Right forelimb (tissue), 1 donor: ENCODE data around the gene DNAJC8.

Source experiments
- DNase-seq: peaks from one replicate; pipeline ENCODE4 v3.0.0-alpha.2; 2018

DNAJC8 gene

DNA sequence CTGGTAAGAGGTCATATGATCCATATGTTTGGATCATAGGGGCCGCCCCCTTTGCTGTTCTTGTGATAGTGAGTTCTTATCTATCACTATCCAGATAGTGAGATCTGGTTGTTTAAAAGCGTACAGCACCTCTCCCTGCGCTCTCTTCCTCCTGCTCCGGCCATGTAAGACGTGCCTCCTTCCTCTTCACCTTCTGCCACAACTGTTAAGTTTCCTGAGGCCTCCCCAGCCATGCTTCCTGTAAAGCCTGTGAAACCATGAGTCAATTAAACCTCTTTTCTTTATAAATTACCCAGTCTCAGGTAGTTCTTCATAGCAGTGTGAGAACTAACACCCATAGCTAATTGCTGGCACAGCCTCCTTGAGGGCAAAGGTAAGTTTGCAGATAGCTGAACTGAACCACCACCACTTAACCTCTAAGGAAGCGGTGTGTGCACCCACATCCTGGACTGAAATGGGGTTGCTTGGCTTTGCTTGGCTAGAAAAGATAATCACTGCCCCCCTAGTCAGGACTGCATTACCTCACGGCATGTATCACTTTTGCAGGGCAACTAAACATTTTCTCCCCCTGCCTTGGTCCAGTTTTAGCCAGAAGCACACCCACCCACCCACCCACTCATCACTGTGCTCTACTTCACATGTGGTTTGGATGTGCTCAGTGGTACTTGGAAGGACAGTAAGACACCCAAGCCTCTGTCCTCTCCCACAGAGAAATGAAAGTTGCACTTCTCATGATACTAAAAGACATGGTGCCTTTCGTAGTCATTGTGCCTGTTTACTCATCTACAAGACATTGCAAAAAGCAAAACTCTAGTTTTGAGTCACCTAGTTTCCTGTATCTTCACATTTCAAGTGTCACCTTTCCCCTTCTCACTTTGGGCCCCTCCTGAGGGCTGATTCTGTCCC lies 33.2 kb downstream of the DNAJC8 start:
- no peak for DNase-seq

DNA sequence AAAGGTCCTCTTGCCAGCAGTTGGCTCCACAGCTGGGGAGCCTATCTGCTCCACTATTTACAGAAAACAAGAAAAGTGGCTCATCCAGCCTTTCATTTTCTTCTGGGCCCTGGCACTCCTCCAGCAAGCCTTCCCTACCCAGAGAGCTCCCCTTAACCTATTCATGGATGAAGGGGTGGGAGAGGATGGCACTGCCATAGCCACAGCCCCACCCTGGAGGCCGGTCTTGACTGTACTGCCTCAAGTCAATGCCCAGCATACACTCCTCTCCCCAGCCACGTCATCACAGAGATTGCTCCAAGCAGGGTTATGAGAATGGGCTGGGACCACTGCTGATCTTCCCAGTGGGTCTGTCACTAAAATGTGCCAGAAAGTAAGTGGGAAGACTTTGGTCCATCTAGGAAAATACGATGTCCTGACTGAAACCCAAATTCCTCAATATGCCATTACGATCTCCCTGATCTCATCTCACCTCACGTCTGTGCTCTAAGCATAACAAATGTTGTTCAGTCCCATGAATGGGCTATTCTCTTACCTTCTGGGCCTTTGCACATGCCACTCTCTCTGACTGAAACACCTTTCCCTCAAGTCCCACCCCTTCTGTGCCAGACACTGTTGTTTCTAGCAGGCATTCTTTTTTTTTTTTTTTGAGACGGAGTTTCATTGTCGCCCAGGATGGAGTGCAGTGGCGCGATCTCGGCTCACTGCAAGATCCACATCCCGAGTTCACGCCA lies 35.0 kb downstream of the DNAJC8 start:
- no peak for DNase-seq

DNA sequence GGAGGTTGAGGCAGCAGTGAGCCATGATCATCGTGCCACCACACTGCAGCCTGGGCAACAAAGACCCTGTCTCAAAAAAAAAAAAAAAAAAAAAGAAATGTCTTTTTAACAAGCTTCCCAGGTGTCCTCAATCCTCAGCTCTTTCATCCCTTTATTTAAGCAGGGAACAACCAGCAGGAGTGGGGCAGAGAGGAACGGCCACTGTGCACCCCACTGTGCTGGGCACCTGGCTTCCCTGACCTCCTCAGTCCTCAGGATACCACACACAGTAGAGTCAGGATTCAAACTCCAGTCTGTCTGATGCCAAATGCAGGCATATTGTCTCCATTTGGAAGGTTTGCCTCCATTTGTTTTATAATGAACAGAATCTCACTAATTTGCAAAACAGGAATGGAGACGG lies 36.5 kb downstream of the DNAJC8 start:
- no peak for DNase-seq

DNA sequence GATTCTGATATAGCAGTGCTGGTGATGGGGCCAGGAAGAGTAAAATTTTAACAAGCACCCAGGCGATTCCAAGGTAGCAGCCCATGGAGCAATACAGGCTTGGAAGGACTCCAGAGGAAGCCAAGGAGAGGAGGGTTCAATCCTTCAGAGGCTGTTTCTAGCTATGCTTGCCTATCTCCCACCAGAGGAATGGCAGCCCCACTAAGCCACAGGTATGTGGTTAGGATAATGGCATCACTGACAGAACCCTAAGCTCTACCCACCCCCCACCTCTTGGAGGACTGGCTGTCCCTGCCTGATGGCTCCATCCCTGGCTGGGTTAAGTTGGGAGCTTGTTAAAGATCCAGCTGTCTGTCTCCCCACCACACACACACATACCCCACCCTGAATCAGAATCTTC lies 37.0 kb downstream of the DNAJC8 start:
- no peak for DNase-seq

DNA sequence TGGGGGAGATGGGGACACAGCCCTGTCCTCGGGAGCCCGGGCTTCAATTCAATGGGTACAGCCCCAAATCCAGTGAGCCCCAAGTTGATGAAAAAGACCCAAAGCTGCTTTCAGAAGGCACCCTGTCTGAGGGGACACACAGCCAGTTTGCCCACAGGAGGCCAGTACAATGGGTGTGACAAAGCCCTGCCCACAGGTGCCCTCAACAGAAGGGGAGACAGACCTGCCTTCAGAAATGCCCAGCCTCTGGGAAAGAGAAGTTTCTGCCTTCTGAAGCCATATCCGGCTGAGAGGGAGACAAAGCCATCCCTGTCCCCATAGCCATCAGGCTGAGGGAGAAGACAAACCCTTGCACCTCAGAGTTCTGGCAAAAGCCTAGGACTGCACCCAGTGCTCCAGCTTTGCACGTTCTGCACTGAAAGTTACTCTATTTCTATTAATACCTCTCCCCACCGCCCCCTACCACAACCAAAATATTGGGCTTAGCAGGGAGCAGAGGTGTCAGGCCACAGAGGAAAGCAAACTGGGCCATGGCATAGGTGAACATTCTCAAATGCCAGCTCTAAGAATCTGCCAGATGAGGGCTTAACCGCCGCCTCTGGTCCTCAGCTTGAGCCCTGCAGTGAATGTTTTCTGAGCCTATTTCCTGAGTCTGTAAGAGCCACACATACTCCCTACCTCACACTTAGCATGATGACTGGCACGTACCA lies 38.3 kb downstream of the DNAJC8 start:
- DNase-seq = no peak

DNA sequence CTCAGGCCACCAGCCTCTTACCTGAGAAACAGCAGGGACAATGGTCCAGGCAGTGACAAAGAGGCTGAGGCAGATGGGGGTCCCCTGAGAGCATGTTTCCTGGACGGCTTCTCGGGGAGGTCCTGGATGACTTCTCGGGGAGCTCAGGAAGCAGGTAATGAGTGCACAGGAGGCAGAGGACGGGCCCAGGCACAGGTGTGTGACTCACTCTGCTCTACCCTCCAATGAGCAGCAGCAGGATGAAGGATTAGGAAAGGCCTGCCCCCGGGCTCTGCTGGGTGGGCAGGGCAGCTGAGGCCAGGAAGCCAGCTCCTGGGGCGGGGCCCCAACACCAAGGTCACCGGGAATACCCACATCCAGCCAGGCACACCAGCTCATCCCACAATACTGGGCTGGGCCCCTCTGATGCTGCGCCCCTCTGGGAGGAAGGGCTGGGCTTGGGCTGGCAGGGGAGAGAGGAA lies 39.1 kb downstream of the DNAJC8 start:
- DNase-seq = no peak

DNA sequence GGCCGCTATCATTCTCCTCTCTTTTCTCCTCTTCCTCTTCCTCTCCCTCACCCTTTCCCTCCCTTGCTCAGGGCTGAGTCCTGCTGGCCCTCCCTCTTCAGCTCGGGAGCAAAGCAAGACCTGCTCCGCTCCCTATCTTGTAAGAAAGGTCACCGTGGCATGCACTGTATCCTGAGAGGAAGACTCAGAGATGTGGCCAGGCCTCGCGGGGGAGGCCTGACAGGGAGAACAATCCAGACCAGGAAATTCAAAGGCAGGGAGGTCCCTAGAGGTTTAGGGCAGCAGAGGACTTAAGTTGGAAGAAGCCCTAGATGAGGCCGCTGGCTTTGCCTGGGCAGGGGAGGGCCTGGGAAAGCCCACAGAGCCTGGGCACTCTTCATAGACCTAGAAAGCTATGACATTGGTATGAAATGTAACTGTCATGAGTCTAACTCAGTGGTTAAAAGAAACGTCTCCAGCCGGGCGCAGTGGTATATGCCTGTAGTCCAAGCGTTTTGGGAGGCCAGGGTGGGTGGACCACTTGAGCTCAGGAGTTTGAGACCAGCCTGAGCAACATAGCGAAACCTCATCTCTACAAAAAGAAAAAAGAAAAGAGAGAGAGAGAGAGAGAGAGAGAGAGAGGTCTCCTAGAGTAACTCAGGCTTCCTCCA lies 41.7 kb downstream of the DNAJC8 start:
- no peak for DNase-seq

DNA sequence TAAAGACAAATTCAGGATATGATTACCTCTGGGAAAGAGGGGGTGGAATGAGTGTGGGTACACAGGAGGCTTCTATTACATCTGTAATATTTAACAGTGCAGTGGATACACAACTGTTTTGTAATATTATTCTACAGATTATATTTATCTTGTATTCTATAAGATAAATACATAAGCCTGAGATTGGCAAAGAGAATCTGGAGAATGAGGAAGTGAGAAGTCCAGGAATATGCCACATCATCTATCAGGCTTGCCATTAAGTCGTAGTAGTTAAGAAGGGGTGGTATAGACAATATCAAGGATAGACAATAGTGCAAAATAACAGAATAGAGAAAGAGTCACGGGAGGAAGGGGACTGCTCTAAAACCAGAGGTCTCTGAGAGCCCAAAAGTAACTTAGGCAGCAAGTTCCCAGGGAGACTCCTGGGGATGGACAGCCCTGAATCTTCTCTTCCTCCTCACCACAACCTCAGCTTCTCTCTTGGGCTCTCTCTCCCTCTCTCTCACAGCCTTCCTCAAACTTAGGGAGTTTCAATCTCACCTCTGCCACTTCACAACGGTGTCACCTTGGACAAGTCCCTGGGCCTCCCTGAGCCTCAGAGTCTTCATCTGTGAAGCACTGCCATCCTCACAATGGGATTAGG lies 42.4 kb downstream of the DNAJC8 start:
- no peak for DNase-seq

DNA sequence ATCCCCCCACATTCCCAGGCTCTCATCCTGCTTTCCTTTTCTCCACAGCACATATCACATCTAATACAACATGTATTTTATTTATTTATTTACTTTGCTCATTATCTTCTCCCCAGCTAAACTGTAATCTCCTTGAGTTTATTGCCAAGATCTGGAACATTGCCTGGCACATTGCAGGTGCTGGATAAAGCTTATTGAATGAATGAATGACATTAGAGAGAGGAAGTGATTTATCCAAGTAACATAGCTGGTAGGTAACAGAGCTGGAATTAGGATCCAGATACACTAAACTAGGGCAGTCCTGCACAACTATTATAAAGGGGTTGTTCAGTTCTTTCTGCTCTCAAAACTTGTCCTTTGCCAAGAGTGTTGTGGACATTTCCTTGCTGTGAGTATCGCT lies 47.8 kb downstream of the DNAJC8 start:
- DNase-seq = no peak

DNA sequence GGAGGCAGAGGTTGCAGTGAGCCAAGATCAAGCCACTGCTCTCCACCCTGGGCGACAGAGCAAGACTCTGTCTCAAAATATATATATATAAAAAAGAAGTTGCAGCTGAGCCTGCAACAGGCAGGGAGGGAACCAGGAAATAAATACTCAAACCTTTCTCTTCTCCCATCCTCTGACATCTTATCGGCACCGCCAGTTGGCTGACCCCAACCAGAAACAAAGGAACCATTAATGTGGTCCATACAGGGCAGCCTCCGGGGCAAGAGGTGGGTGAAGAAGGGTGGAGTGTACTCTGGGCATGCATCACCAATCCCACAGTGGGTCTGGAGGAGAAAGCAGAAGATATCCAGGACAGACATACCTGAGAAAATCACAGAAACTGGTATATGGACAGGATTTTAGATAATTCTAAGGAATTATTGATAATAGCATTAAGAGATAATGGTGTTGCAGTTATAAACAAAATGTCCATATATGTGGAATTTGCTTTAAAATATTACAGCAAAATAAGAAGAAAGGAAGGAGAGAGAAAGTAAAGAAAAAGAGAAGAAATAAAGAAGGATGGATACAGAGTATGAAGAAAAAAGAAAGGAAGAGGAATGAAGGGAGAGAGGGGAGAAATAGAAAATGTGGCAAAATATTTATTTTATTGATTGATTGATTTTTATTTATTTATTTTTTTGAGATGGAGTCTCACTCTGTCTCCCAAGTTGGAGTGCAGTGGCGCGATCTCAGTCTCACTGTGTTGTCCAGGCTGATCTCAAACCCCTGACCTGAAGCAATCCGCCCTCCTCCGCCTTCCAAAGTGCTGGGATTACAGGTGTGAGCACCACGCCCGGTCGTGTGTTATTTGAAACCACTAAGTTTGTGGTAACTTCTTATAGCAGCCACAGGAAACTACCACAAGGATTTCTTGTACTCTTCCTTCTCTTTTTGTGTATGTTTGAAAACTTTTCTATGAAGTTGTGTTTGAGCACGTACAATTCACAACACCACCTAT lies 52.2 kb downstream of the DNAJC8 start:
- no peak for DNase-seq

DNA sequence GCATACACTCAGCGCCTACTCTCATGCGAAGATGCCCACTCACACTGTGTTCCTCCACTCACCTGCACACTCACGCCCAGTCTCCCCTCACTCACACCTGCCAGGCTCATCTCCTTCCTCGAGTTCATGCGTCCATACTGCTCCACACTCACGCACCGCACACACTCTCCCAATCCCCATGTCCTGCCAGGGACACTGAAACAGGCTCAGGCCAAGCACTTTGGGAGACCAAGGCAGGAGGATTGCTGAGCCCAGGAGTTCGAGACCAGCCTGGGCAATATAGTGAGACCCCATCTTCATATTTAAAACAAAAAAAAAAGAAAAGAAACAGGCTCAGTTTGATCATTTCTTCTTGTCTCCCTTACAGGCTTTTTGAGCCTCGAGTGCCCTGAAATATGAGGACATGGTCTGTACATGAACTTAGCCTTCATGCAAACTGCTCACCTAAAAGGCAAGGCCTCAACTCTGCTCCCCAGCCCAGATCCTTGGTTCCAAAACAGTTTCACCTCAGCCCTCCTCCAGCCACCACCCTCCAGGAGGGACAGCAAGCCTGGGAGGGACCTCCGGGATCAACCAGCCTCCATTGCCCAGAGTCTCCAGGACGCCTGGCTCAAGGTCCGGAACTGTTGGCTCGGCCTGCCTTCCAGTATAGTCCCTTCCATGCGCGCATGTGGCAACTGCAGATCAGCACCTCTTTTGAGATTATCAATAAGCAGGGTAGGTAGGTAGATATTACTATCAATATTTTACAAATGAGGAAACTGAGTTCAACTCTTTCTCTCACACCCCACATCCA lies 53.9 kb downstream of the DNAJC8 start:
- DNase-seq = no peak

DNA sequence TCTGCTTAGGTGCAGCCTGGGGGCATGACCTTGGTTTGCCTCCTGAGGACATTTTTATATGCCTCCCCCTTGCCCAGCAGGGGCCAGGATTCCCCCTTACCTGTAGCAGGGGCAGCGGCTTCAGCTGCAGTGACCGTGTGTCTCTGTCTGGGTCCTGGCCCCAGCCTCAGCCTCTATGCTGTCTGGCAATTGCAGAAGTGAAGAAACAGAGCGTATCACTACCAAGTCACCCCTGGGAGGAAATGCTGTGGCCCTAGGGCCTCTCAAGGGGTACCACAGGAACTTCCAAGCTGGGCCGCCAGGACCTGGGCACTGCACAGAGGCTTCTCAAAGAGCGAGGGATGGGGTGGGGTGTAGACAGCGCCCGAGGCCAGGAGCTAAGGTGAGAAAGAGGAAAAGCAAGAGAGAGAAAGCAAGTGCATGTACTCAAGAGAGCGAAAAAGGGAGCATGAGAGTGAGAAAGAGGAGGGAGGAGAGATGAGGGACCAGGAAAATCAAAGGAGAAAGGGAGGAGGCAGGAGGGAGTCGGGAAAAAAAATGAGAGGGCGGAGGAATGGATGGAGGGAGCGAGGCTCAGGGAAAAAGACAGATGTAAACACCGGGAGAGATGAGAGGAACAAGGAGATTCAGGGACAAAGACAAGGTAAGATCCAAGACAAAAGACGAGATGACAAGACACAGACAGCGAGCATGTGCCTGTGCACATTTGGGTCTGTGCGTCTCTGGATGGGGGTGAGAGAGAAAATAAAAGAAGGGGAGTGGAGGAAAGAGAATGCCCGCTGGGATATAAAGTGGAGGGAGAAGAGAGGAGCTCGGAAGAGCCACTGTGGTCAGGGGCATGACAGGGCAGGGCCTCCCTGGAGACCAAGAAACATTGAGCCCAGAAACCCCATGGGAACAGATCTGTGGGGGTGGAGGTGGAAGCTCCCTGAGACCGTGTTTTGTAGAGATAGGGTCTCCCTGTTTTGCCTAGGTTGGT lies 56.0 kb downstream of the DNAJC8 start, which contains the start of gene PTAFR:
TSS of gene PTAFR (minus strand) at position 199 of the 979 bp plus-strand sequence. CDS start 25,669 bp downstream, outside the sequence.
- DNase-seq = no peak

DNA sequence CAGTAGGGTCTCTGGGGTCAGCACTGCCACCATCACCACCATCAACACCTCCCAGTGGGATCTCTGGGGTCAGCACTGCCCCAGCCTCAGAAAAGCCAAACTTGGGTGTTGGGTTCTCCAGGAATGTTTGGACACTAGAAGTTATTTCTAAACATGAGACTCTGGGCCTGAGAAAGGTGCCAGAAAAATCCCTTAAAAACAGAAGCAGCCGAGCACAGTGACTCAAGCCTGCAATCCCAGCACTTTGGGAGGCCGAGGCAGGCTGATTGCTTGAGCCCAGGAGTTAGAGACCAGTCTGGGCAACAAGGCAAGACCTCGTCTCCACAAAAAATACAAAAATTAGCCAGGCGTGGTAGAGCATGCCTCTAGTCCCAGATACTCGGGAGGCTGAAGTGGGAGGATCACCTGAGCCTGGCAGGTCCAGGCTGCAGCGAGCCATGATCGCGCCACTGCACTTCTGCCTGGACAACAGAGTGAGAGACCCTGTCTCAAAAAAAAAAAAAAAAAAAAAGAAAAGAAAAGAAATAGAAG lies 56.8 kb downstream of the DNAJC8 start:
- no peak for DNase-seq

DNA sequence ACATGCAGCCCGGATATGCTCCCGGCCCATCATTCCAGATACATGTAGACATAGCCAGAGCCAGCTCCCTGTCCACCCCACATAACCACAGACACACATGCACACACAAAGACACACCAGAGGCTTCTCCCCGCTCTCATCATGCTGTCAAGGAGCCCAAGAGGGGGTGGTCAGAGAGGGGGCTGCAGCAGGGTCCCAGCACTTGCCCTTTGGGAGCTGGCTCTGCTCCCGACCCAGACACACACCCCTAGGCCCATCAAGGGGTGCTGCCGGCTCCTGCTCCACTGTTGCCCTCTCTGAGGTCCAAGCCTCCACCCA lies 58.9 kb downstream of the DNAJC8 start:
- no peak for DNase-seq

DNA sequence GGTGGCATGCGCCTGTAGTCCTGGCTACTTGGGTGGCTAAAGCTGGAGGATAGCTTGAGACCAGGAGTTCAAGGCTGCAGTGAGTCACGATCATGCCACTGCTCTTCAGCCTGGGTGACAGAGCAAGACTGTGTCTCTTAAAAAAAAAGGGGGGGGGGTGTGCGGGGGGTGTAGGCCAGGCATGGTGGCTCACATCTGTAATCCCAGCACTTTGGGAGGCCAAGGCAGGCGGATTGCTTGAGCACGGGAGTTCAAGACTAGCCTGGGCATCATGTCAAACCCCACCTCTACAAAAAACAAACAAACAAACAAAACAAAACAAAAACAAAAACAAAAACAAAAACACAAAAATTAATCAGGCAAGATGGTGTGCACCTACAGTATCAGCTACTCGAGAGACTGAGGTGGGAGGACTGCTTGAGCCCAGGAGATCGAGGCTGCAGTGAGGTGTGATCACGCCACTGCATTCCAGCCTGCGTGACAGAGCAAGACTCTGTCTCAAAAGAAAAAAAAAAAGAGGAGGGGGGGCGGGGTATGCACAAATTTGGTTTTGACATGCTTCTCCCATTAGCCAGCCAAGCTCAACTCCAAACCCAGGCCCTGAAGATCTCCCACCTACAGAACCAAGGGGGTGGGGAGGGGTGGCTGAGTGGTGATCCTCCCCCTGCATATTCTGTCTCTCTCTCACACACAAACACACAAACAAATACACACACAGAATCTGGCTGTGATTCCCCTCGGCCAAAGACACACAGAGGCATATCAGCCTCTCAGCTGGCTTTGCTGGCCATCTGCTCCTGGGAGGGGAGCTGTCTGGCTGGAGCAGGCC lies 59.5 kb downstream of the DNAJC8 start:
- DNase-seq = no peak

DNA sequence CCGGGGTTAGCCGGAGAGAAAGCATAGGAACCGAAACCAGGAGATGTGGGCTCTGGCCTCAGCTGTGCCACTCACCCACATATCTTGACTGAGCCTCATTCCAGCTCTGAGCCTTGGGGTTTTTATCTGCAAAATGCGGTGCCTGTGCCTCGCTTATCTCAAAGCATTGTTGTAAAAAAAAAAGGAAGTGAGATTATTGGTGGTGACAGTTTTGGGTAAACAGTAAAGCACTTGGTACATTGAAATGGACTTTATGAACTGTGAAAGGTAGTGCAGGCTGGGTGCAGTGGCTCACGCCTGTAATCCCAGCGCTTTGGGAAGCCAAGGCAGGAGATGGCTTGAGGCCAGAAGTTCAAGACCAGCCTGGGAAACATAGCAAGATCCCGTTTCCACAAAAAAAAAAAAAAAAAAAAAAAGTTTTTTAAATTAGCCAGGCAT lies 60.1 kb downstream of the DNAJC8 start:
- no peak for DNase-seq

DNA sequence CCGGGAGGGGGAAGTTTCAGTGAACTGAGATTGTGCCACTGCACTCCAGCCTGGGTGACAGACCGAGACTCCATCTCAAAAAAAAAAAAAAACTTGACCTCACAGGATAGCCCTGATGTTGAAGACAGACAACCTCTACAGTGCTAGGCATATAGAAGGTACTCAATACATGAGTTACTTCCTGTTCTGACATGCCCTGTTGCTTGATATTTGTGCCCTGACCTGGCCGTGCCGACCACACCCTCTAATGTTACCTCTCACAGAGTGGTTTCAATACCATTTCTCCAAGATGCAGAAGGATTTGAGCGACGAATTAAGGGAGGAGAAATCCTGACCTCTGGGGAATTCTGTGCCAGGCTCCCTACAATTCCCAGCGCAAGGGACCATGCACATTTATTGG lies 61.6 kb downstream of the DNAJC8 start:
- no peak for DNase-seq
